ENCODE measurements around the gene FAM107B. TPM values are rescaled to one million over a fixed set of nuclear protein-coding genes. Genes with fewer than 3 reads are reported as not detected.

FAM107B gene
- total and polyA plus RNA-seq, 10 of the 15 experiments (the other 5 are each of a cell fraction or from before 2014, with no cell fraction given), result 22.9 to 162 (median 86.6) TPM

GRCh38 chr10:14540611-14541010 is 234.1 kb downstream of the FAM107B start:
- ChIA-PET SMC1A (ENCODE audit: uncharacterized antibody, unreplicated experiment) (interaction anchor here (0.5 to 2.1 kb wide), 5 partner anchors 10 to 360 kb away, joined by 3 to 10 read pairs (median 3); no protein-coding TSS in a partner anchor), POLR2A (interaction anchor here (1.2 kb wide), 1 partner anchor 413 kb away, joined by 3 read pairs; the partner anchor contains the start of gene DCLRE1C), CTCF (interaction anchor here (1.1 to 2.0 kb wide), 5 partner anchors 12 to 282 kb away, joined by 3 to 8 read pairs (median 5); no protein-coding TSS in a partner anchor), RAD21 (ENCODE audit: unreplicated experiment) (interaction anchor here (1.1 kb wide), 1 partner anchor 282 kb away, joined by 4 read pairs; no protein-coding TSS in a partner anchor)
- H3K4me2 ChIP-seq (ENCODE audit: control insufficient read depth, insufficient read depth), result no peak overlapping the region
- peaks cover 5% of the 10 kb centered on the region for H3K79me2 ChIP-seq (ENCODE audit: control insufficient read depth, insufficient read depth, low read length)
- WGBS (ENCODE audit: insufficient coverage, insufficient replicate concordance, low lambda C conversion rate, missing lambda C conversion rate), result 73% methylated on average over 5 of the region's 5 CpGs
- TSS peak; percentile 23 for BruUV-seq (replicated peaks)
- DNase-seq (ENCODE audit: low read depth, low spot score) (no peak), FAIRE-seq (no peak), ATAC-seq (no peak)
- H3K36me3 ChIP-seq (ENCODE audit: control insufficient read depth in 2 of 2, insufficient read depth in 2 of 2, low read length in 1 of 2), result peaks cover 12 to 24% of the 10 kb centered on the region in 2 experiments; a peak in 3 of 4 replicates
- intact Hi-C loops (cut with micrococcal nuclease; ENCODE audit: unreplicated experiment), result no loop called here
- no peaks in the 10 kb centered on the region for H3K27me3 ChIP-seq (replicated peaks in 1 of 2; ENCODE audit: control insufficient read depth in 2 of 2, insufficient read depth in 2 of 2, low read length in 1 of 2)
- no peaks in the 10 kb centered on the region; the same call in 1 of the 2 replicates for H4K20me1 ChIP-seq (ENCODE audit: control insufficient read depth, insufficient read depth)
- no peak overlapping the region for H3K9ac ChIP-seq (ENCODE audit: control insufficient read depth, insufficient read depth, low read length)
- peaks cover 10% of the 10 kb centered on the region for H3K4me1 ChIP-seq (ENCODE audit: control insufficient read depth, insufficient read depth, low read length)
- TF ChIP-seq USF1 (IDR thresholded peaks at IDR 0.05; ENCODE audit: borderline replicate concordance, extremely low read length, insufficient read depth, low read depth, low read length) (no peak), YY1 (IDR thresholded peaks at IDR 0.05; ENCODE audit: low read depth, low read length) (no peak), NKRF (conservative IDR thresholded peaks at IDR 0.05) (no peak), ZNF622 (IDR thresholded peaks at IDR 0.05) (no peak), ESRRA (IDR thresholded peaks at IDR 0.05; ENCODE audit: low read length) (no peak), IRF4 (IDR thresholded peaks at IDR 0.05; ENCODE audit: low read depth, low read length) (no peak), RFX5 (IDR thresholded peaks at IDR 0.05; ENCODE audit: low read depth, low read length) (no peak)
- in situ Hi-C loops (cut with MboI), result no loop called here
- no peak overlapping the region for H2AFZ ChIP-seq (ENCODE audit: control insufficient read depth, low read depth, low read length)
- no peak overlapping the region for H3K27ac ChIP-seq (ENCODE audit: control insufficient read depth, insufficient read depth)
- H3K9me3 ChIP-seq (replicated peaks; ENCODE audit: control insufficient read depth, insufficient read depth, low read length), result no peaks in the 10 kb centered on the region
- no peak overlapping the region for H3K4me3 ChIP-seq

All from GM12878 (cell line).